AG09319 (cell line): ENCODE results near the gene CCNT1.

Experiments used
- DNase-seq: peaks from one replicate; pipeline ENCODE4 v3.0.0-alpha.2; 2010; ENCODE audit warnings: low read depth; ENCODE audit errors: extremely low read depth
- TF ChIP-seq, protein P1 (sequence below): IDR thresholded peaks from 2 replicates; pipeline ENCODE4 v1.5.1; 2011; ENCODE audit warnings: low read depth, mild to moderate bottlenecking, inconsistent platforms, low read length, moderate library complexity

The CCNT1 gene

GRCh38 chr12:48716493-48717251 is at the start of gene CCNT1:
CCNT1 (minus strand) TSS chr12:48716707; CDS start chr12:48716675, 32 bp downstream.
- TF ChIP-seq, protein P1, sequence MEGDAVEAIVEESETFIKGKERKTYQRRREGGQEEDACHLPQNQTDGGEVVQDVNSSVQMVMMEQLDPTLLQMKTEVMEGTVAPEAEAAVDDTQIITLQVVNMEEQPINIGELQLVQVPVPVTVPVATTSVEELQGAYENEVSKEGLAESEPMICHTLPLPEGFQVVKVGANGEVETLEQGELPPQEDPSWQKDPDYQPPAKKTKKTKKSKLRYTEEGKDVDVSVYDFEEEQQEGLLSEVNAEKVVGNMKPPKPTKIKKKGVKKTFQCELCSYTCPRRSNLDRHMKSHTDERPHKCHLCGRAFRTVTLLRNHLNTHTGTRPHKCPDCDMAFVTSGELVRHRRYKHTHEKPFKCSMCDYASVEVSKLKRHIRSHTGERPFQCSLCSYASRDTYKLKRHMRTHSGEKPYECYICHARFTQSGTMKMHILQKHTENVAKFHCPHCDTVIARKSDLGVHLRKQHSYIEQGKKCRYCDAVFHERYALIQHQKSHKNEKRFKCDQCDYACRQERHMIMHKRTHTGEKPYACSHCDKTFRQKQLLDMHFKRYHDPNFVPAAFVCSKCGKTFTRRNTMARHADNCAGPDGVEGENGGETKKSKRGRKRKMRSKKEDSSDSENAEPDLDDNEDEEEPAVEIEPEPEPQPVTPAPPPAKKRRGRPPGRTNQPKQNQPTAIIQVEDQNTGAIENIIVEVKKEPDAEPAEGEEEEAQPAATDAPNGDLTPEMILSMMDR, result peak; percentile 12
- peak; percentile 100 for DNase-seq

- DNase-seq, result no peak
- TF ChIP-seq, protein P1, result no peak
Measured at GRCh38 chr12:48765753-48766162, 49.3 kb upstream of the CCNT1 start.

DNA sequence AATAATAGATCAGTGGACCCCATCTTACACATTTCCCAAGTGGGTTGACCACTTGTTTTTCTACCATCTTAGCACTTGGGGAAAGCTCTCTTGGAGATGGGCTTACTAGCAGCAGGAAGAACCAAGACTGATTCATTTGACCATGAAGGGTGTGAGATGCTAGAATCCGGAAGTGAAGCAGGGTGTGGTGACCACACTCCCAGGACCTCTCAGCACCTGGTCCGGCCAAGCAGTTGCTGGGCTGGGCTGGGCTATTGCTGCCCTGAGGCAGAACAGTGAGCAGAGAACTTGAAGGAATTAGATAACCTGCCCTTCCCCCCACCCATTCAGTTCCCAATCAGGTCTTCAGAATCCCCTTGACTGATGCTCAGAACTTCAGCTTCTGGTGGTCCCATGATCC is 48.0 kb upstream of the CCNT1 start:
- TF ChIP-seq, protein P1, result no peak
- DNase-seq, result no peak

DNA sequence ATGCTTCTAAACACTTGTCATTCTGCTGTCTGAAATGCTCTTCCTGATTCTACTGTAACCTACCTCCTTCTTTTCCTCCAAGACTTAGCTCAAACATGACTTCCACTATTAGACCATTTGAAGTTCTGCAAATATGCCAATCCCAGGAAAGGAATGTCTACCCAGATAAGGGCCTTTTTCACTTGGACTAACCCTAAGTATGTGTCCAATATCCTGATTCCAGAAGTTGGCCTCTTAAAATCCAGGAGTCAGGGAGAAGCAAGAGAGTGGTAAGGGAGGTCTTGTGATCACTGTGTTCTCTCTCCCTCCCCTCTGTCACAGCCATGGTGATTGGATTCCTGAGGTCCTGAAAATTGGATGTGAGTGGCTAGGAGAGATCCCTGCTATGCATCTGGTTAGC is 42.2 kb upstream of the CCNT1 start:
- no peak for DNase-seq
- TF ChIP-seq, protein P1, result no peak

- DNase-seq, result no peak
- TF ChIP-seq, protein P1, result no peak
Measured at GRCh38 chr12:48758186-48758585, 41.7 kb upstream of the CCNT1 start.

- DNase-seq, result no peak
Measured at GRCh38 chr12:48750769-48751356, 34.4 kb upstream of the CCNT1 start.

GRCh38 chr12:48750215-48750614 is 33.7 kb upstream of the CCNT1 start:
- TF ChIP-seq, protein P1, result no peak
- DNase-seq, result no peak

More at GRCh38 chr12:48750769-48751356, 34.4 kb upstream of the CCNT1 start:
- TF ChIP-seq, protein P1, result no peak
